Cardiac fibroblast (primary cell): ENCODE results near the gene SUN1.
"Not testable (repeated sequence)": the region's sequence is repeated elsewhere in the genome, so short reads cannot be mapped to it uniquely, and the experiment has no call there.

Source experiments
- DNase-seq, 2 donors: peaks; one replicate each; pipeline versions ENCODE4 v3.0.0 to v3.0.0-alpha.2; 2010; ENCODE audit warnings: low read depth in 2 of 2
- H3K4me3 ChIP-seq, 2 donors: replicated peaks in 1 of 2; 1 replicate in 1 of 2; 2 replicates in 1 of 2; pipeline ENCODE4 v1.5.1; 2011; ENCODE audit warnings: low read depth in 2 of 2, low read length in 2 of 2, mild to moderate bottlenecking in 2 of 2, moderate library complexity in 1 of 2
- TF ChIP-seq, protein P1 (sequence below): IDR thresholded peaks from one replicate; pipeline ENCODE4 v1.5.1; 2011; ENCODE audit warnings: low read depth, mild to moderate bottlenecking, low read length, inconsistent platforms

SUN1 gene

DNA sequence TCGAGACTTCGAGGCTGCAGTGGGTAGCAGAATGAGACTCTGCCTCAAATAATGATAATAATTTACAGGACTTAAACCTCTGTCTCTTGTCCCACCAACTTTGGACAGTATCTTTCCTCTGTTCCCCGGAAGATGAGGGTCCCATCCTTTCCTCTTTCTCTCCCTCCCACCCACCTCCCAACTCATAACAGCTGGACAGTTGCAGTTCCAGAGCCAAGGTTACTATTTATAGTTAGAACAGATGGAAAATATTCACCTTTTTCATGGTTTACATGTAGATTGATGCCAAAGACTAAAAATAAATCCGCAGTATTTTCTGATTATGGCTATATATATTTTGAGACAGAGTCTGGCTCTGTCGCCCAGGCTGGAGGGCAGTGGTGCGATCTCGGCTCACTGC lies 31.6 kb upstream of the SUN1 start:
- no peak overlapping the region for H3K4me3 ChIP-seq
- TF ChIP-seq, protein P1, sequence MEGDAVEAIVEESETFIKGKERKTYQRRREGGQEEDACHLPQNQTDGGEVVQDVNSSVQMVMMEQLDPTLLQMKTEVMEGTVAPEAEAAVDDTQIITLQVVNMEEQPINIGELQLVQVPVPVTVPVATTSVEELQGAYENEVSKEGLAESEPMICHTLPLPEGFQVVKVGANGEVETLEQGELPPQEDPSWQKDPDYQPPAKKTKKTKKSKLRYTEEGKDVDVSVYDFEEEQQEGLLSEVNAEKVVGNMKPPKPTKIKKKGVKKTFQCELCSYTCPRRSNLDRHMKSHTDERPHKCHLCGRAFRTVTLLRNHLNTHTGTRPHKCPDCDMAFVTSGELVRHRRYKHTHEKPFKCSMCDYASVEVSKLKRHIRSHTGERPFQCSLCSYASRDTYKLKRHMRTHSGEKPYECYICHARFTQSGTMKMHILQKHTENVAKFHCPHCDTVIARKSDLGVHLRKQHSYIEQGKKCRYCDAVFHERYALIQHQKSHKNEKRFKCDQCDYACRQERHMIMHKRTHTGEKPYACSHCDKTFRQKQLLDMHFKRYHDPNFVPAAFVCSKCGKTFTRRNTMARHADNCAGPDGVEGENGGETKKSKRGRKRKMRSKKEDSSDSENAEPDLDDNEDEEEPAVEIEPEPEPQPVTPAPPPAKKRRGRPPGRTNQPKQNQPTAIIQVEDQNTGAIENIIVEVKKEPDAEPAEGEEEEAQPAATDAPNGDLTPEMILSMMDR, result no peak
- DNase-seq, result no peak

DNA sequence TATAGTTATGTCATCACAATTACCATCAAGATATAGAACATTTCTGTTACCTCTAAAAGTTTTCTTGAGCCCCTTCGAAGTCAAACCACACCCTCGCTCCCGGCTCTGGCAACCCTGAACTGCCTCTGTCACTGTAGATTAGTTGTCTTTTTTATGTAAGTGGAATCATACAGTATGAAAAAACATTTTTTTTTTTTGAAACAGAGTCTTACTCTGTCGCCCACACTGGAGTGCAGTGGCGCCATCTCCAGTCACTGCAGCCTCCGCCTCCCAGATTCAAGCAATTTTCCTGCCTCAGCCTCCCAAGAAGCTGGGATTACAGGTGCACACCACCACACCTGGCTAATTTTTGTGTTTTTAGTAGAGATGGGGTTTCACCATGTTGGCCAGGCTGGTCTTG lies 30.9 kb upstream of the SUN1 start:
- H3K4me3 ChIP-seq, DNase-seq: not testable (repeated sequence)

DNA sequence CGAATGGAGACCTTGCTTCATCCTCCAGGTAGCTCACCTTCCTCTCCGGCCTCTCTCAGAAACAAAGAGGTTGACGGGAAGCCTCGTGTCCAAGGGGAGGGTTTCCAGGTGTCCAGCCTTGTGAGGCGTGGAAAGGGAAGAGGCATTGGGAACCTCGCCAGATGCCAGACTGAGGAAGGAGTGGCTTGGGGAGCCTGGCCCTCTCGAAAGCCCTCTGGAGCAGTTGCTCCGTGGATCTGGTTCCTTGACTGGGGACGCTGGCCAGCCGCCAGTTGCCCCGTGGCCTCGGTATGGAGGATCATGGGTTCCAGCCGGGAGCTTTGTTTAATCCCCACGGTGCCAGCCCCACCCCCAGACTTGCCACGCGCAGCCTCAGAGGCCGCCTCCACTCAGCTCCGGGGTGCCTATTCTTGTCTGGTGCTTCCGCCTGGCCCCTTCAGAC lies 30.3 kb upstream of the SUN1 start:
- TF ChIP-seq, protein P1, result no peak
- DNase-seq, result no peak
- H3K4me3 ChIP-seq, result no peak overlapping the region

DNA sequence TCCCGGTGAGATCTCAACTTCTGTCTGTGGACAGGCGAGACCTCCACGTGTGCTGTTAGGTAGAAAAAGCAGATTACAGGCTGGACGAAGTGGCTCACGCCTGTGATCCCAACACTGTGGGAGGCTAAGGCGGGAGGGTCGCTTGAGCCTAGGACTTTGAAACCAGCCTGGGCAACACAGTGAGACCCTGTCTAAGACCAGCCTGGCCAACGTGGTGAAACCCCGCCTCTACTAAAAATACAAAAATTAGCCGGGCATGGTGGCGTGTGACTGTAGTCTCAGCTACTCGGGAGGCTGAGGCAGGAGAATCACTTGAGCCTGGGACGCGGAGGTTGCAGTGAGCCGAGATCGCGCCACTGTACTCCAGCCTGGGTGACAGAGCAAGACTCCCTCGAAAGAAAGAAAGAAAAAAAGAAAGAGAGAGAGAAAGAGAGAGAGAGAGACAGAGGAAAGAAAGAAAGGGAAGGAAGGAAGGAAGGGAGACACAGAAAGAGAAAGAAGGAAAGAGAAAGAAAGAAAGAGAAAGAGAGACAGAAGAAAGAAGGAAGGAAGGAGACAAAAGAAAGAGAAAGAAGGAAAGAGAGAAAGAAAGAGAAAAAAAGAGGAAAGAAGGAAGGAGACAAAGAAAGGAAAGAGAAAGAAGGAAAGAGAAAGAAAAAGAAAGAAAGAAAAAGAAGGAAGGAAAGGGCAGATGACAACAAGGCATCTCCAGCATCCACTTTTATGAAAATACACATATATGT lies 29.6 kb upstream of the SUN1 start:
- H3K4me3 ChIP-seq, result no peak overlapping the region
- no peak for DNase-seq
- TF ChIP-seq, protein P1, result no peak

DNA sequence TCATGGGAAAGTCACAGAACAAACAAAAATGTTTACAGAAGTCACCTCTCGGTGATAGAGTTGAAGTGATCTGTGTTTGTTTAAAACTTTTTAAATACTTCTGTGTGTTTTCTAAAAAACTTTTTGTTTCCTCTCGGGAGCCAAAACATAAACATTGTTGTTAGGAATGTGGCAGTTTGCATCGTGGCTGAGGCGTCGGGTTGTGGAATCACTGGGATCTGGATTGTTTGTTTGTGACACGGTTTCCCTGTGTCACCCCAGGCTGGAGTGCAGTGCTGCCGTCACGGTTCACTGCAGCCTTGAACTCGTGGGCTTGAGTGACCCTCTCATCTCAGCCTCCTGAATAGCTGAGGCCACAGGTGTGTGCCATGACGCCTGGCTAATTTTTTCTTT lies 29.0 kb upstream of the SUN1 start:
- DNase-seq, result no peak
- TF ChIP-seq, protein P1, result no peak
- H3K4me3 ChIP-seq, result no peak overlapping the region

DNA sequence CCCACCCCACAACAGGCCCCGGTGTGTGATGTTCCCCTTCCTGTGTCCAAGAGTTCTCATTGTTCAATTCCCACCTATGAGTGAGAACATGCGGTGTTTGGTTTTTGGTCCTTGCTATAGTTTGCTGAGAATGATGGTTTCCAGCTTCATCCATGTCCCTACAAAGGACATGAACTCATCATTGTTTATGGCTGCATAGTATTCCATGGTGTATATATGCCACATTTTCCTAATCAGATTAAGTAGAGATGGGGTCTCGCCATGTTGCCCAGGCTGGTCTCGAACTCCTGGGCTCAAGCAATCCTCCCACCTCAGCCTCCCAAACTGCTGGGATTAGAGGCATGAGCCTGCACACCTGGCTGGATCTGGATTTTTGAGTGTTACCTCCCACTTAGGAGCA lies 28.5 kb upstream of the SUN1 start:
- not testable (repeated sequence) for DNase-seq, H3K4me3 ChIP-seq

DNA sequence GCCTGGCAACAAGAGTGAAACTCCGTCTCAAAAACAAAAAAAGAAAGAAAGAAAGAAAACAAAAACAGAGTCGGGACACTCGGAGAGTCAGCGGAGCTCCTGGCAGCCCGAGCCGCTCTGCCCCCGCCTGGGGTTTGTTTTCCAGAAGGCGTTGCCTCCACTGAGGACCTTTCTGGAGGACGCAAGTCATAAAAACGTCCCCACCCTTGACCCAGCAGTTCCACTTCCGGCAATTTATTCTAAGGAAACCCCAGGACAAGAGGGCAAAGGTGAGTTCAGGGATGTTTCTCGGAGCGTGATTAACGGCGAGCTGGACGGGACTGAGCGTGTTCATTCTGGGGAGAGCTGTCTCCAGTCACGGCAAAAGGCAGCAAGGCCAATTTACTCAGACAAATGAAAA lies 27.0 kb upstream of the SUN1 start:
- H3K4me3 ChIP-seq, result no peak overlapping the region
- TF ChIP-seq, protein P1, result no peak
- DNase-seq, result no peak
